Sigmoid colon (tissue), 7 donors: Measurements from ENCODE around the gene SLC10A1. TPM values are rescaled to one million over a fixed set of nuclear protein-coding genes. Genes with fewer than 3 reads are reported as not detected.

Experiments used
- DNase-seq: peaks from one replicate; pipeline ENCODE4 v3.0.0-alpha.2; 2019
- H3K27ac ChIP-seq, 4 donors: fragments of 200-600 bp; sonication (generic); one replicate each; pipeline ENCODE4 v1.5.1; 2016 to 2019; ENCODE audit warnings: mild to moderate bottlenecking in 1 of 4
- H3K27me3 ChIP-seq, 3 donors: fragments of 200-600 bp; sonication (generic); one replicate each; pipeline ENCODE4 v1.5.1; 2019; ENCODE audit warnings: mild to moderate bottlenecking in 1 of 3
- H3K36me3 ChIP-seq, 4 donors: fragments of 200-600 bp; sonication (generic); one replicate each; pipeline ENCODE4 v1.5.1; 2016 to 2019
- H3K4me1 ChIP-seq, 4 donors: fragments of 200-600 bp; sonication (generic); one replicate each; pipeline ENCODE4 v1.5.1; 2017 to 2019
- H3K4me3 ChIP-seq, 4 donors: fragments of 200-600 bp; sonication (generic); one replicate each; pipeline ENCODE4 v1.5.1; 2017 to 2019; ENCODE audit warnings: mild to moderate bottlenecking in 2 of 4, moderate library complexity in 1 of 4
- H3K9me3 ChIP-seq, 4 donors: fragments of 200-600 bp in 3 of 4; sonication (generic) in 3 of 4; one replicate each; pipeline versions ENCODE4 v1.5.1 to v1.6.1; 2013 to 2019
- EP300 ChIP-seq, 4 donors: sonication (generic); formaldehyde crosslinking; IDR thresholded peaks; one replicate each; pipeline ENCODE4 v1.6.1; 2017; ENCODE audit warnings: antibody characterized with exemption in 4 of 4
- POLR2A ChIP-seq, 2 donors: fragments of 450-650 bp; IDR thresholded peaks; one replicate each; pipeline ENCODE4 v1.6.1; 2016; ENCODE audit warnings: antibody characterized with exemption in 2 of 2, mild to moderate bottlenecking in 2 of 2, moderate library complexity in 2 of 2
- POLR2AphosphoS5 ChIP-seq, 4 donors: sonication (generic); formaldehyde crosslinking; IDR thresholded peaks; one replicate each; pipeline ENCODE4 v1.6.1; 2017; ENCODE audit warnings: antibody characterized with exemption in 4 of 4
- WGBS, 2 donors: extraction: QIAGEN DNeasy Blood & Tissue Kit; methylation state at CpG; one replicate each; pipeline ENCODE4 v1.1.7; 2013; 5-methylcytosine and 5-hydroxymethylcytosine counted together
- intact Hi-C: fragments of 100-400 bp; cut with DNase I; formaldehyde crosslinking; loops from one replicate; pipeline ENCODE4 v1.15.1; 2023
- polyA plus RNA-seq, 3 donors: library from polyadenylated mRNA; stranded (reverse); fragments of 200-250 nt; gene quantifications; one replicate each; pipeline ENCODE4 v1.2.3, GENCODE V29; 2013
- total RNA-seq, 4 donors: library from RNA; depleted of rRNA; stranded (reverse); fragments of >200 nt; gene quantifications; one replicate each; pipeline ENCODE4 v1.1.0, GENCODE V29; 2016
- TF ChIP-seq, protein P1 (sequence below), 4 experiments: fragments of 450-650 bp in 3 of 4; fragments of 200-600 bp in 1 of 4; IDR thresholded peaks; one replicate each; pipeline ENCODE4 v1.5.1; 2016 to 2019; ENCODE audit warnings: antibody characterized with exemption in 4 of 4, mild to moderate bottlenecking in 3 of 4, moderate library complexity in 2 of 4
- donor health status: healthy with polysubstance abuse.
- donor health status: Bipolar disorder and iron deficiency.
- donor health status: healthy.

SLC10A1 gene
- total RNA-seq (not detected), polyA plus RNA-seq (not detected)

- WGBS, 2 donors = 88 to 95% methylated on average over 11 of the region's 11 CpGs
- Histone ChIP-seq H3K4me3 (no peak within 1 kb of the TSS), H3K4me1 (no peaks in the 10 kb centered on the region), H3K9me3 (no peaks in the 10 kb centered on the region), H3K36me3 (no peaks in the 10 kb centered on the region), H3K27ac (no peak within 1 kb of the TSS), H3K27me3 (no peaks in the 10 kb centered on the region)
- no peak for DNase-seq
- TF ChIP-seq, protein P1, sequence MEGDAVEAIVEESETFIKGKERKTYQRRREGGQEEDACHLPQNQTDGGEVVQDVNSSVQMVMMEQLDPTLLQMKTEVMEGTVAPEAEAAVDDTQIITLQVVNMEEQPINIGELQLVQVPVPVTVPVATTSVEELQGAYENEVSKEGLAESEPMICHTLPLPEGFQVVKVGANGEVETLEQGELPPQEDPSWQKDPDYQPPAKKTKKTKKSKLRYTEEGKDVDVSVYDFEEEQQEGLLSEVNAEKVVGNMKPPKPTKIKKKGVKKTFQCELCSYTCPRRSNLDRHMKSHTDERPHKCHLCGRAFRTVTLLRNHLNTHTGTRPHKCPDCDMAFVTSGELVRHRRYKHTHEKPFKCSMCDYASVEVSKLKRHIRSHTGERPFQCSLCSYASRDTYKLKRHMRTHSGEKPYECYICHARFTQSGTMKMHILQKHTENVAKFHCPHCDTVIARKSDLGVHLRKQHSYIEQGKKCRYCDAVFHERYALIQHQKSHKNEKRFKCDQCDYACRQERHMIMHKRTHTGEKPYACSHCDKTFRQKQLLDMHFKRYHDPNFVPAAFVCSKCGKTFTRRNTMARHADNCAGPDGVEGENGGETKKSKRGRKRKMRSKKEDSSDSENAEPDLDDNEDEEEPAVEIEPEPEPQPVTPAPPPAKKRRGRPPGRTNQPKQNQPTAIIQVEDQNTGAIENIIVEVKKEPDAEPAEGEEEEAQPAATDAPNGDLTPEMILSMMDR (IDR thresholded peaks at IDR 0.05) = no peak
- TF ChIP-seq EP300 (IDR thresholded peaks at IDR 0.05) = no peak
- TF ChIP-seq POLR2AphosphoS5 (IDR thresholded peaks at IDR 0.05) = no peak
- no peak for TF ChIP-seq POLR2A (IDR thresholded peaks at IDR 0.05)
- intact Hi-C loops = no loop called here
These were observed at the start of gene SLC10A1 for GRCh38 chr14:69796797-69797500. Gene SLC10A1 (minus strand): TSS chr14:69797241. CDS start chr14:69797155, 86 bp downstream.

GRCh38 chr14:69845787-69846186 lies 48.7 kb upstream of the SLC10A1 start:
- no peak overlapping the region for H3K27ac ChIP-seq
- 51 to 55% methylated on average over 5 of the region's 5 CpGs for WGBS, 2 donors
- TF ChIP-seq, protein P1 (IDR thresholded peaks at IDR 0.05) = no peak
- no peak for TF ChIP-seq EP300 (IDR thresholded peaks at IDR 0.05)
- no peak for TF ChIP-seq POLR2A (IDR thresholded peaks at IDR 0.05)
- TF ChIP-seq POLR2AphosphoS5 (IDR thresholded peaks at IDR 0.05) = no peak
- peaks cover 0 to 12% (median 0%) of the 10 kb centered on the region in 3 donors for H3K27me3 ChIP-seq
- no peaks in the 10 kb centered on the region for H3K36me3 ChIP-seq
- intact Hi-C loops = no loop called here
- H3K4me1 ChIP-seq = no peaks in the 10 kb centered on the region
- no peaks in the 10 kb centered on the region for H3K9me3 ChIP-seq
- H3K4me3 ChIP-seq = no peak overlapping the region
- no peak for DNase-seq

GRCh38 chr14:69845050-69845581 lies 48.1 kb upstream of the SLC10A1 start:
- H3K9me3 ChIP-seq = no peaks in the 10 kb centered on the region
- no peak for DNase-seq
- TF ChIP-seq, protein P1 (IDR thresholded peaks at IDR 0.05) = no peak
- TF ChIP-seq POLR2AphosphoS5 (IDR thresholded peaks at IDR 0.05) = no peak
- no peak for TF ChIP-seq EP300 (IDR thresholded peaks at IDR 0.05)
- no peak for TF ChIP-seq POLR2A (IDR thresholded peaks at IDR 0.05)
- peaks cover 0 to 12% (median 0%) of the 10 kb centered on the region in 3 donors for H3K27me3 ChIP-seq
- WGBS, 2 donors = 59 to 77% methylated on average over 2 of the region's 2 CpGs
- H3K4me1 ChIP-seq = no peaks in the 10 kb centered on the region
- no peak overlapping the region for H3K27ac ChIP-seq
- H3K36me3 ChIP-seq = no peaks in the 10 kb centered on the region
- intact Hi-C loops = no loop called here
- no peak overlapping the region for H3K4me3 ChIP-seq

- 94 to 95% methylated on average over 2 of the region's 2 CpGs for WGBS, 2 donors
- no peak for TF ChIP-seq POLR2AphosphoS5 (IDR thresholded peaks at IDR 0.05)
- TF ChIP-seq, protein P1 (IDR thresholded peaks at IDR 0.05) = no peak
- Histone ChIP-seq H3K27me3 (peaks cover 0 to 12% (median 0%) of the 10 kb centered on the region in 3 donors), H3K4me1 (no peaks in the 10 kb centered on the region), H3K36me3 (no peaks in the 10 kb centered on the region), H3K4me3 (no peak overlapping the region), H3K27ac (no peak overlapping the region), H3K9me3 (no peaks in the 10 kb centered on the region)
- intact Hi-C loops = no loop called here
- DNase-seq = no peak
These were observed 47.1 kb upstream of the SLC10A1 start for GRCh38 chr14:69844171-69844570.
